Activated CD4-positive, alpha-beta T cell treated with anti-CD3 and anti-CD28 coated beads for 4 hours (primary cell): ENCODE measurements around the gene DHX8.
"Not testable (repeated sequence)": the region's sequence is repeated elsewhere in the genome, so short reads cannot be mapped to it uniquely, and the experiment has no call there.

Source experiments
- DNase-seq, 2 donors: peaks; one replicate each; pipeline ENCODE4 v3.0.0-alpha.2; 2020

DHX8 gene

GRCh38 chr17:43483674-43484551 lies at the start of gene DHX8:
DHX8 (plus strand) TSS chr17:43483975; CDS start chr17:43484038, 63 bp downstream.
- peak; percentile 97 to 98 for DNase-seq

GRCh38 chr17:43434902-43435319 lies 48.9 kb upstream of the DHX8 start:
- no peak for DNase-seq

GRCh38 chr17:43437756-43438155 lies 46.0 kb upstream of the DHX8 start:
- no peak for DNase-seq

GRCh38 chr17:43438626-43439025 lies 45.1 kb upstream of the DHX8 start:
- DNase-seq = no peak

GRCh38 chr17:43439041-43439440 lies 44.7 kb upstream of the DHX8 start:
- DNase-seq = no peak

GRCh38 chr17:43442711-43443110 lies 41.1 kb upstream of the DHX8 start:
- no peak for DNase-seq

GRCh38 chr17:43443381-43443780 lies 40.4 kb upstream of the DHX8 start:
- no peak for DNase-seq

- no peak for DNase-seq
These were observed 39.4 kb upstream of the DHX8 start for GRCh38 chr17:43444223-43445008.

GRCh38 chr17:43445009-43445589 lies 38.7 kb upstream of the DHX8 start:
- DNase-seq = no peak

- DNase-seq = no peak
These were observed 37.0 kb upstream of the DHX8 start for GRCh38 chr17:43446773-43447172.

- no peak for DNase-seq
These were observed 34.9 kb upstream of the DHX8 start for GRCh38 chr17:43448720-43449469.

- no peak for DNase-seq
These were observed 34.1 kb upstream of the DHX8 start for GRCh38 chr17:43449470-43450248.

- not testable (repeated sequence) for DNase-seq
These were observed 33.0 kb upstream of the DHX8 start for GRCh38 chr17:43450791-43451190.

GRCh38 chr17:43451741-43452140 lies 32.0 kb upstream of the DHX8 start:
- not testable (repeated sequence) for DNase-seq

- no peak for DNase-seq
These were observed 30.4 kb upstream of the DHX8 start for GRCh38 chr17:43453331-43453812.

- no peak for DNase-seq
These were observed 28.9 kb upstream of the DHX8 start for GRCh38 chr17:43454868-43455267.

GRCh38 chr17:43456029-43456428 lies 27.7 kb upstream of the DHX8 start:
- no peak for DNase-seq

- no peak for DNase-seq
These were observed 27.0 kb upstream of the DHX8 start for GRCh38 chr17:43456661-43457361.

GRCh38 chr17:43457362-43457692 lies 26.4 kb upstream of the DHX8 start:
- DNase-seq = no peak

GRCh38 chr17:43459878-43460277 lies 23.9 kb upstream of the DHX8 start:
- DNase-seq = not testable (repeated sequence)

GRCh38 chr17:43461185-43461584 lies 22.6 kb upstream of the DHX8 start:
- no peak for DNase-seq
